HG02970 (cell line): ENCODE measurements around the gene PCDH1.
"Not testable (repeated sequence)": the region's sequence is repeated elsewhere in the genome, so short reads cannot be mapped to it uniquely, and the experiment has no call there.

Experiments
- ATAC-seq: cut with Tn5 transposase; IDR thresholded peaks from one replicate; pipeline ENCODE4 v1.9.1; 2021; ENCODE audit warnings: mild to moderate bottlenecking, moderate library complexity, moderate number of reproducible peaks; ENCODE audit not compliant: unreplicated experiment, low FRiP score

The PCDH1 gene

DNA sequence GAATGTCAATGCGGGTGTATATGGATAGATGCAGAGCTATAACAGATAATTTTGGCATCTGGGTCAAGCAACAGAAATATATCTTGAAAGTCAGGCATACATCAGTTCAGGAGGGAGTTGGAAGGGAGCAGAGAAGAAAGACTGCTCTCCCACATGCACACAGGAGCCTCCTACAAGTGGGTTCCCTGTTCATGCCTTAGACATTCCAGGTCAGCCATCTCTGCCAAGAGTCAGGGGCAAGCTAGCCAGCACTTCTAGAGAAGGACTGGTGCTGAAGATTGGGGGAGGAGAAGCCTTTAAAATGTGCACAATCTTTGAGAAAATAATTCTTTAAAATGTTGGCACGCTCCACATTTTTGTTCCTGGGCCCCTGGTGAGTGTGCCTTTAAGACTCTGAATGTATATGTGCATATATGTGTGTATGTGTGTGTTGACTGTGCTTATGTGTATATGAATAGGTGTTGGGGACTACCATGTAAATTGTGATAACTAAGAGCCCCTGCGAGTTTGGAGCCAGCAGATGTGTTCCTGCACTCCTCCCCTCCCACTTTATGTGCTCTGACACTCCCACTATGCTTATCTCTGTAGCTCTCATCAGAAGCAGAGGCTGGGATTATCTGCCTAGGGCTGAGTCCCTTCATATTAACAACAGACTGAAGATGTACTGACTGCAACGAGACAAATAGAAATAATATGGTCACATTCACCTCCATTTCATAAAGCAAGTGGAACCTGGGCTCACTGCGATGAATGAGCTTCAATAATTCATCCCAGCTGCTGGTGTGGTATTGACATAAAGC is 24.0 kb upstream of the PCDH1 start:
- no peak for ATAC-seq

DNA sequence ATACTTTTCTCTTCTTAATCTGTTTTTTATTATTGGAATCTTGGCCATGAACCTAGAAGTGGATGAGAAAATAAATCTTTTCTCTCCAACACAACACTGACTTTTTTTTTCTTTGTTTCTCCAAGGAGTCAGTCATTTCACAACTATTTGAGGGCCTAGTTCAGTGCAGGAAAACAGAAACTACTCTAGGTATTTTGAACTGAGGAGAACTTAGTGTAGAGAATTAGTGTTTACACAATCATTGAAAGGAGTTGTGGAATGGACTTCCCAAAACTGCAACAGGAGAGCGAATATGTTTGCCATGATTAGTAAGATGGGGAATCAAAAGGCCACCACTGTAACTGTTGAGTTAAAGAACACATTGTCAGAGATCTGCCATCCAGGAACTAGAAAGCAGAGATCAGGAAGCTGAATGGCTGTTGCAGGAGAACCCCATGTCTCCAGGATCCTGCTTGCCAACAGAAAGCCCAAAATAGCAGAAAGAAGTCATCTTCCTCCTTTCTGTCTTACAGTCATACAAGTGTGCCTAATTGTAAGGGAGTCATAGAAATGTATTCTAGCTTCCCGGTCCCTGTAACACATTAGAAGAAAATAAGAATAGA is 20.3 kb upstream of the PCDH1 start:
- no peak for ATAC-seq

DNA sequence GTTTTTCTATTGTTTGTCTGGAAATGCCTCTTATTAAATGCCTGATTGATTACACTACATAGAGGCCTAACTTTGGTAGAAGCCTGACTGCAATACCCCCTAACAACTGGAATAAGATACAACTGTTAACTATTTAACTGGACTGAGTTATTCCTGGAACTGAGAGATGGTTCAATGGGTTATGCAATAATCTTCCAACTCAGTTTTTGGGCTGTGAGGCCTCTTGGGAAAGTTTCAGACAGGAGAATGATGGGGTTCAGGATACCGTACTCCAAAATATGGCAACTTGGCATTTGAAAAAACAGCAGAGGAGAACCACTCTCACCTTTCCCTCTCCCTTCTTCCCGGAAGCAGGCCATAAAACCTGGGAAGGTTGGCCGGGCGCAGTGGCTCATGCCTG is 19.2 kb upstream of the PCDH1 start:
- ATAC-seq = no peak

DNA sequence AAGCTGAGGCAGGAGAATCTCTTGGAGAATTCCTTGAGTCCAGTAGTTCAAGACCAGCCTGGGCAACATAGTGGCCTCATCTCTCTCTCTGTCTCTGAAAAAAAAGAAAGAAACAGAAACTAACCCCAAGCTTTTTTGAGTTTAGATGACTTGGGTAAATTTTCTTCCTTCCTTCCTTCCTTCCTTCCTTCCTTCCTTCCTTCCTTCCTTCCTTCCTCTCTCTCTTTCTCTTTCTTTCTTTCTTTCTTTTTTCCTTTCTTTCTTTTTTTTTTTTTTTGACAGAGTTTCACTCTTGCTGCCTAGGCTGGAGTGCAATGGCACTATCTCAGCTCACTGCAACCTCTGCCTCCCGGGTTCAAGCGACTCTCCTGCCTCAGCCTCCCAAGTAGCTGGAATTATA is 12.2 kb upstream of the PCDH1 start:
- not testable (repeated sequence) for ATAC-seq

DNA sequence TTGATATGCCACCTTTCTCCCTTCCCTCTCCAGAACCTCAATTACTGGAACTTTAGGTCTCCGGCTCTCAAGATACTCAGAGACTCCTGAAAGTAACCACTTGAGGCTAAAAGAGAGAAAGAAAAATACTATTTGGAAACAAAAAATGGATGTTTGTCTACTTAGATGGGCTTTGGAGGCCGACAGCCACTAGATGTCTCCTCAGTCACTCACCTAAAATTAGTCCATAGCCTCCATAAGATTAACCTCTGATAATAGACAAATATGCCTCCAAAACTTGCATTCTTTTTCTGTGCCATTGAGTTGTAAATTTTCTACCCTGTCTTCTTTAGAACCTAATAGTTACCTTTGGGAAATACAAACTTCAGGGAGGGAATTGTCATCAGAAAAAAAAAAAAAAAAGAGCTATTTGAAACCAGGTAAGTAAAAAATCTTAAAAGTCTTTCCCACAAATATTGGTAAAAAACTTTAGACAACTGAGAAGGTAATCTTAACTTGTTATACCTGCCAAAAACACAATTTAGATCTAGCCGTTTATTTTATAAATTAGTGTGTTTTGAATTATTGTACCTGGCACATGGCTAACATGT is 11.2 kb upstream of the PCDH1 start:
- ATAC-seq = no peak

DNA sequence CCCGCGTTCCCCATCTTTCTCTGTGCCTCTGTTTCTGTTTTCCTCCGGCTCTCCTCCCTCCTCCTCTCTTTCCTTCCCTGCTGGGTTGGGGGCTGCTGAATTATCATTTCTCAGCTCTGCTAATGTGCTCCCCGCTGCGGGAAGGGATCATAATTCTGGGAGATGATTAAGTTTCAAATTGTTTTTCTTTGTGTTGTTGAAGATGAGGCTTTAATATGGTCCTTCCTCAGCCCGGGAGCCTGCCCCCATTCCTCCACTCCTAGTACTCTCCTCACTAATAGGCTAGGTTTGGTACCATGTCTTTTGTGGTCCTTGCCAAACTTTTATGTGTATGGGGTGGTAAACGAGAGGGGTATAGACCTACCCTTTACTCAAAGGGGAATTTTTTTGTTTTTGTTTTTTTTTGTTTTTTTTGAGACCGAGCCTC is 5.7 kb upstream of the PCDH1 start:
- ATAC-seq = no peak

DNA sequence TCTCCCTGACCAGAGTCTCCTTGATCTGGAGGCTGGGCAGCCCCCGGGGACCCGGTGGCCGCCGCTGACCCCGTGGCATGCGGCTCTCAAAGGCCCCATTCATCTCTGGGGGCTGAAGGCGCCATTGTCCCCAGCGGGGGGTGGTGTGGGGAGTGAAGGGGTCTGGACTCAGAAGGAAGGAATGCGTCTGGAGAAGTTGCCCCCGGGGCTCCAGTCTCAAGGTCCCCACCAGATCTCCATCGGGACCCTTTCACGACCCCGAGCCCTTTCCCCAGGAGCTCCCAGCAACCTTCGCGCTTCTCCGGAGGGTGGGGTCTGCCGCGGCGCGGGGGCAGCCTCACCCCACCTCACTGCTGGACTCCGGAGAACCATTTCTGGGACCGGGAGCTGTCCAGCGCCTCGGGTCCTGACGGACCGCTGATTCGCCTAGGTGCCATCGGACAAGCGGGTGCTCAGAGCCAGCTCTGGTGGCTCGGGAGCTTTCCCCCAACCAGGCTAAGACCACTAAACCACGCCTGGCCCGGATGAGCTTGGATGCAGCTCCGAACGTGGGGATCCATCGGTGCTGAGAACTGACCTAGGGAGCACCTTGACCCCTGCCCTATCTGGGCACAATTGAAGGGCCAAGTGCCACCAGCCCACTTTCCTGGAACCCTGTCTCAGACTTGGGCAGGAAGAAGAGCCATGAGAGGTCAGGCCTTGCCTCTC is 5.1 kb upstream of the PCDH1 start:
- no peak for ATAC-seq

DNA sequence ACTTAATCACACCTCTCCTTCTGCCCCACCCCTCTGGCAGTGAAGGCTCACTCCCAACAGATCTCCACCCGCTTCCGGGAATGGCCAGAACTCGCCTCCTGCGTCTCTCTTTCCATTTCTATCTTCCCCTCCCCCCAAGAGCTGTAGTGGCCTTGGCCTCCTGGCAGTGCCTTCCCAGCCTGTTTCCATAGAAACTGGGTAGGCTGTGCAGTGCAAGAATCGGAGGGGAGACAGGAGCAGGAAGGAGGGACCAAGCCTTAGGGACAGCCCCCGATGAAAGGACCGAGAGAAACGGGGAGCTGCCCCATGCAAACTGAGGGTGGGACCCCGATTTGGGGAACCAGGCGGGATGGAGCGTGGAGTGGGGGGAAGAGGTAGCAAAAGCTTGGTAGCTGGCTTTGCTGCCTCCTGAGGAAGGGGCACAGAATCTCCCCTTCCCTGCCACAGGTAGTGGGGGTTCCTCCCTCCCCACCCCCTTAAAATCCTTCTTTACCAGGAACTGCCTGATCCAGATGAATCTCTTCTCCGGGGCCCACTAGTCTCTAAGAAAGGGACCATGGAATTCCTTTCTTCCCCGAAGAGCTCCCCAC is 4.5 kb upstream of the PCDH1 start:
- ATAC-seq = no peak

DNA sequence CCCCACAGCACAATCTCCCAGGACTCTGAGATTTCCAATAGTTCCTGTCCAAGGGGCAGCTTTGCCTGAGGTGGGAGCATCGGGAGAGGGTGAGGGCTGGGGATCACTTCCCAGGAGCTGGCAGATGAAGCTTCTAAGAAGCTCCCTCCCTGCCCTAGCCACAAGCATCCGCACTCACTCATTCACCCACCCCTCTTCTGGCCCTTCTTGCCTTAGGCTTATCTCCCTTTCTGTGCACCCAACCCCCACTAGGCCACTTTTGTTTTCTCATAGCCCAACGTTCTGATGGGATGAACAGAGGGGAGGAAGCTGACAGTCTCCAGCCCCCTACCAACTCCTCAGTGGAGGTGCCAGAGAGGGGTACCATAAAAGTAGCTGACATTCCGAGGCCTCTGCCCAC is 3.7 kb upstream of the PCDH1 start:
- ATAC-seq = no peak

DNA sequence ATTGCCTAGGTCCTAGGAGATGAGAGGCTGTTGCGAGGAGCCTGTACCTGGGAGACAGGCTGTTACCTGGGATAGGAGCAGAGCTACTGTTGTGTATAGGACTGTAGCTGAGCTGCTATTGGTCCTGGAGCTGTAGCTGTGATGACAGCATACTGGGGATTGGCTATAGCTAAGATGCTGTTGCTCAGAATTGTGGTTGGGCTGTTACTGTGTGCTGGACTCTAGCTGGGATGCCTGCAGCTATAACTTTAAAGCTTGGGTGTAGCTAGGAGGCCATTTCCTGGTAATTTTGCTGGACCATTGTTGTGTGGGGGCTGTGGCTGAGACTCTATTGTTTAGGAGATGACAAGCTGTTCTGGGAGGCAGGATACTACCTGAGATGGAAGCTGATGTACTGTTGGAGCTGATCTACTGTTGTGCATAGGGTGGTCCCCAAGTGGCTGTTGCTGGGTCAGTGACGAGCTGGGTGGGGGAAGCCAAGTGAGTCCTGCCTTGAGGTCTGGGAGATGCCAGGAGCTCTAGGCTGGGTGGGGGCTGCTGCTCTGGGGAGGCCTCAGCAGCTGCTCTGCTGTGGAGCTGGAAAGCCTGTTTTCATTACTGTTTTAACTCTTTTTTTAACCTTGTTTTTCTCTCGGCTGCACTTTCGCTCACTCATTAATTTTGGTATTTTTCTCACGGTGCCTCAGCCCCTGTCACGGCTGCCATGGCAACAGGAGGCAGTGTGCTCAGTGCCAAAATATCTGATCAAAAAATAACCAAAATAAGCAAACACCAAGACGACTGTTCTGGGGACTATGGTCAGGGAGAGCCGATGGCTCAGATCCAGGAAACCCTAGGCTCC is 3.0 kb upstream of the PCDH1 start:
- ATAC-seq = no peak

DNA sequence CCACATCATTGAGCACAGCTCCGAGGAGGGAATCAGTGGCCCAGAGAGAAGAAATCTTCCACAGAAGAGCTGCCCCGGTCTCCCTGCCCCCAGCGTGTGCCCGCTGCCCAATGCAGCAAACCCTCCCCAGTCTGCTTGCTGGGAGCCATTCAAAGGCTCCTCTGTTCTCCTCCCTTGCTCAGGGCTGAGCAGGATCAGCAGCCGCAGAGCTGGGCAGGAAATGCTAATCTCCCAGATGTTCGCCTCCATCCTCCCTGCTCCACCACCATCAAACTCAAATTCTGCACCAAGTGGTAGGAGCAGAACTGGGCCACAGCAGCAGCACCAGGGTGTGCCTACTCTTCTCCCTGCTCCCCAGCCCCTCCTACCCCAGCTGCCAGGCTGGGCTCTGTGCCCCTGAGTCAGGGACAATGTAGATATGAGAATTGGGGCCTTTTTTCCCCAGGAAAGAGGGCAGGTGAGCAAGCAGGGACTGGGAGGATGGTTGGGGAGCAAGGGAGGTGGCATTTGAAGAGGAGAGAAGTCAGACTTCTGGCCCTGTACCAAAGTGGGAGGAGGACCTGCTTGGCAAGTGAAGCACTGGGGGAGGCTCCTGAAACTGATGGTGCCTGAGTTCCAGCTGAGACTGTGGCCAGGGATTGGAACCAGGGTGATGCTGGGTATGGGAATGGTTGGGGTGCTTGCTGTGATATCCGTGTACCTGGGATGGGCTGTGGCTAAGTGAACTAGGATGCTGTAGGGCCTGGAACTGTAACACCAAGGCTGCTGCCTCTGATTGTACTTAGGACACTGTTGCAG is 1.9 kb upstream of the PCDH1 start:
- no peak for ATAC-seq

DNA sequence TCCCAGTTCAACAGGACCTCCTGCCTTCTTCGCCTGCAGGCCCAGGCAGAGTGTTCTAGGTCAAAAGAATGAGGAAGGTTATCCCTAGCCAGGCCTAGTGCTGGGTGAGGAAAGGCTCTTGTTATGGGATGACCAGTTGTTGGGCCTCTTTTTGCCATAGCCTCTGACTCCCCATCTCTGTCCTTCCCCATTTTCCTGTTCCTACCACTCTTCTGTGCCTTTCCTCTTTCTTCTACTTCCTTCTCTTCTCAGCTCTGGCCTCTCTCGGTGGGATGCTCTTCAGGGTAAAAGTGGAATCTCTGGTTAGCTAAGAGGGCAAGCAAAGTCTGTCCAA is 1.2 kb upstream of the PCDH1 start:
- ATAC-seq = no peak

DNA sequence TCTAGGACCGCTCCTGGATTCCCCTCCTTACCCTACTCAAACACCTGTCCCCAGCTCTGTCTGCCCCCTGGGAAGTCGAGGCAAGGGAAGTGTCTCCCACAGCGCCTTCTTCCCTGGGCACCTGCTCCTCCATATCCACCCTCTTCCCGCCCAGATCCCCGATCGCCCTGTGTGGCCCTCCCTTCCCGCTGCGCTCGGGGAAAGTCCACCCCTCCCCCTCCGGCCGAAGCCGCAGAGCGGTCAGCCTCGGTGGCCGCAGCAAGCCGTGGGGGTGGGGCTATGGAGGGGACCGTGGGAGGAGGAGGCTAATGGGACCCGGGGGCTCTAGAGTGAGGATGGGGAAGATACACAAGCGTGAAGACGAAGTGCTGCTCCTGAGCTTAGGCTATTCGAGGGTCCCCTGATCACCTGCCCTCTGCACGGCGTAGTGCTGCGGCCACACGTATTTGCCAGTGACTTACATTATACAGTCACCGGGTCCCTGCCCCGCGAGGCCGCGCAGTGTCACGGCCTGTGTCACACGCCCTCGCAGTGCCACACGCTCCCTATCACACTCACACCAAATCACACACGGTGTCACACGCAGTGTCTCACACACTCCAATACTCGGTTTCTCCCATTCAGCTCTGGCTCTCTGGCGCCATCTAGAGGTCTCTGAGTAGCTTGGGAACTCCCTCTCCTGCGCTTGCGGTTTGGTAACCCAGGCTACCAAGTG is 658 bp upstream of the PCDH1 start:
- no peak for ATAC-seq

DNA sequence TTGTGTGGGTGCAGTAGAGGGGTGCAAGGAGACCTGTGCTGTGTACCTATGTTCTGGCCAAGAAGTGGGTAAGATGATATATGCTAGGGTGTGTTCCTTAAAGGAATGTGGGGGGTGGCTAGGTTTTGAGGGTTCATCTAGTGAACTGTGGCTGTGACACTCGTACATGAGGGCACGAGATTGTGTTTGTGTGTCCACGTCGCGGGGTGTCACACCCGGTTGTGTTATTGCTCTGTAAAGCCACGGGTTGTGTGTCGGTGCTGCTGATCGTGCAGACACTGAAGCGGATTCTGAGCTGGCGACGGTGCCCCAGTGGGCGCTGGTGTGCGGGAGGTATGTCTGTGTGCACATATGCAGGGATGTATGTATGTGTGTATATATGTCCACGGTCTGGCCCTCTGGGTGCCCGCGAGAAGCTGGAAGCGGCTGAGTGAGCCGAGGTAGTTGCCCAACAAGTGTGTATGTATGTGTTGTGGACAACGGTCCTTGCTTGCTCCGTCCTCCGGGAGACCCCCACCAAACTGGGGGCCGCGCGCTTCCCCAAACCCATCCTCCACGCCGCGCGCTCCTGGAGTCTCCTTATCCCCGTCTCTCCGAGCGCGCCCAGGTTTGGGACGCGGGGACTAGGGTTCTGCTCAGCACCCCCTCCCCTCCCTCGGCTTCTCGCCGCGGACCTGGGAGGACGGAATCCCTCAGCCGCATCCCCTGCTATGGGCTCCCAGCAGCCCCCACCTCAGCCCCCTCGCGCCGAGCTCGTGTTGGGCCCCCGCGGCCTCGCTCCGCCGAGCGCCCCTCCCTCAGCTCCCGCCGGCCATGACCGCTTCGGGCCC is 639 bp downstream of the PCDH1 start:
- no peak for ATAC-seq

DNA sequence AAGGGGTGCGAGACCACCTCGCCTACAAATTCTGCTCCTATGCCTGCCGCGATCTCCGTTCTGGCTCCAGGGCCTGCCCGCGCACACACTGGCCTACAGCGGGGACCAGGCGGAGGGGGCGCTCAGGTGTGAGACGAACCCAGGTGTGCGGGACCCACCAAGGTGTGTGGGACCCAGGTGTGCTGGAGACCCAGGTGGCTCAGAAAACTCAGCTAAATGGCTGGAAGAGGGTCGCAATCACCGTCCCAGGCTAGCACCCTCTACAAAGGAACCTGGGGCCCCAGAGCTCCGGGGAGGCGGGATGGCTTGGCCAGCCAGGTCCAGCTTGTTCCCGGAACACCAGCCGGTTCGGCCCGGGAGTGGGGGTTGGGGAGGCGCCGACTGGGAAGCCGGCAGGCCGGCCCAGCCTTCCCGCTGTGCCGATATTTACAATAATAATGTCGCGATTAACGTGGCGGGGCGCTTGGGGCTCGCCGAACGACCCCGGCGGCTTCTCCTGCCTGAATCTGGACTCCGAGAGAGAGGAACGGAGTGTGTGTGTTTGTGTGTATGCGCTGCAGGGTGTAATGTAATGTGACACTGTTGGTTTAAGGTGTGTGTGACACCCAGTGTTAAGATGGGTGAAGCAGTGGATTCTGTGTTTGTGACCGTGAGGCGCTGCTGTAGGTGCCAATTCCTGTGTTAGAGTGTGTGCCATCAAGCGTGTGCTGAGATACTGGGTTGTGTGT is 1.4 kb downstream of the PCDH1 start:
- ATAC-seq = no peak

DNA sequence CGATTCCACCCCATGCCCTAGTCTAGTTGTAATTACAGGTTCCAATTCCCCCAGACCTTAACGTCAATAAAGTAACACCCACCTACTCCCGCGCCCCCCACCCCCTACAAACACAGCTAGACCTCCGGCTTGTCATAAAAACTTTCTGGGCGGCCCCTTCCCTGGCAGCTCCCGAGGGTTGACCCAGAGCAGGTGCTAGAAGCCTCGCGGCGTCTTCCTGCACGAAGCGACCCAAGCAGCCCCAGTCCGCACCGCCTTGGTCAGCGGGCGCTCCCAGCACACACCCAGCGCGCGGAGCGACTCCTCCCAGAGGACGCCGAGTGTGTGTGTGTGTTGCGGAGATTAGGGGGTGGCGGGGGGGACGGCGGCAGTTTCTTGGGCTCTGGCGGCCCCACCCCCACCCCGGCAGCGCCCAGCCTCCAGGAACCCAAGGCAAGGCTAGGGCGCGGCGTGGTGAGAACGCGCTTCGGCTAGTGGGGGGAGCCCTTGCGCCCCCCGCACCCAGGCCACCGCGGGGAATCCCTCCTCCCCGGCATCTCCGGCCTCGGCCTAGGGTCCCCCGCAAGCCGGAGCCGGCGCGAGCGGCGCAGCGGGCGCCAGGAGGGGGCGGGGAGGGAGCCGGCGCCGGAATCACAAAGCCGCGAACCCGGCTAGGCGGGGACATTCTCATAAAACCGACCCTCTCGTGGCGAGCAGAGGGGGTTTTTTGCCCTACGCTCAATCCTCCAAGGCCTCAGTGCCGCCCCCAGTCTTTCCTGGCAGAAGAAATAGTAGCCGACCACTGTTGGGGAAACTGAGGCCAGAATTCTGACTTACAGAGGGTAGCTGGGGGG is 2.2 kb downstream of the PCDH1 start:
- no peak for ATAC-seq
